22Rv1 (cell line): ENCODE data around the gene MED27.

Experiments
- ZFX ChIP-seq: fragments of 450-650 bp; IDR thresholded peaks from 2 replicates; pipeline ENCODE4 v1.6.1; 2017; ENCODE audit warnings: antibody characterized with exemption, borderline replicate concordance
- TF ChIP-seq, protein P1 (sequence below): fragments of 450-650 bp; IDR thresholded peaks from 2 replicates; pipeline ENCODE4 v1.5.1; 2017; ENCODE audit warnings: mild to moderate bottlenecking

DNA sequence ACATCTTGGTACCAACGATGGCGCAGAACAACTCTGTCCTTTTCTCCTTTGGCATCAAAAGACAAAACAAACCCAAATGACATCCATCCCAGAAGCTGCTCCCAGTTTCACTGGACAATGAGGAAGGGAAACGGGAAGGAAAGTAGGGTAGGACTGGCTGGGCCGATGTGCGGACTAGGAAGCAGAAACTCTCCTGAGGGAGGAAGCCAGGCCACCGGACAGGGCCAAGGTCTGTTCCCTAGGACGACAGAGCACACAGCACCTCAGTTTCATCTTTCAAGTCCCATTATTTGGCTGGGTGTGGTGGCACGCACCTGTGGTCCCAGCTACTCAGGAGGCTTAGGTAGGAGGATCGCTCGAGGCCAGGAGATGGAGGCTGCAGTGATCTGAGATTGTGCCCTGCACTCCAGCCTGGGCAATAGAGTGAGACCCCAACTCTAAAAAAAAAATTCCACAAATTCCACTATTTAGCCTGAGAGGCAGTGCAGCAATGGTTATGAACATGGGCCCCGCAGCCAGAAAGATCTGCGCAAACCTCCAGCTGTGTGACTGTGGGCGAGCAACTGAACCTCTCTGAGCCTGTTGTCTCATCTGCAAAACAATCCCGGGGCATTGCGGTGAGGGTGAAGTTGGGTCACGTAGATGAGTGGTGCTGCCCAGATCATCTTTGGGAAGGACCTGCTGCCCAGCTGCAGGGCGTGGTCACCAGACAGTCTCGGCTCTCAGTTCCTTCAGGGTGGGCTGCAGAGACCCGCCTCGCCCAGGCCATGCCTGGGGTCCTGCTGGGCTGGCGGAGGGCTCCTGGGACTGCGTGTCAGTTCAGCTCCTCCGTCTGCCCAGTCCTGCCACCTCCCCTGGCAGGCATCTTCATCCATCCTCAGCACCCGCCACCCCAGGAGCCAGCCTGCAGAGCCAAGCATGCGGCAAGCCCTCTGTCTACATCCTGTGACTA, 238.6 kb downstream of the MED27 start:
- TF ChIP-seq, protein P1, sequence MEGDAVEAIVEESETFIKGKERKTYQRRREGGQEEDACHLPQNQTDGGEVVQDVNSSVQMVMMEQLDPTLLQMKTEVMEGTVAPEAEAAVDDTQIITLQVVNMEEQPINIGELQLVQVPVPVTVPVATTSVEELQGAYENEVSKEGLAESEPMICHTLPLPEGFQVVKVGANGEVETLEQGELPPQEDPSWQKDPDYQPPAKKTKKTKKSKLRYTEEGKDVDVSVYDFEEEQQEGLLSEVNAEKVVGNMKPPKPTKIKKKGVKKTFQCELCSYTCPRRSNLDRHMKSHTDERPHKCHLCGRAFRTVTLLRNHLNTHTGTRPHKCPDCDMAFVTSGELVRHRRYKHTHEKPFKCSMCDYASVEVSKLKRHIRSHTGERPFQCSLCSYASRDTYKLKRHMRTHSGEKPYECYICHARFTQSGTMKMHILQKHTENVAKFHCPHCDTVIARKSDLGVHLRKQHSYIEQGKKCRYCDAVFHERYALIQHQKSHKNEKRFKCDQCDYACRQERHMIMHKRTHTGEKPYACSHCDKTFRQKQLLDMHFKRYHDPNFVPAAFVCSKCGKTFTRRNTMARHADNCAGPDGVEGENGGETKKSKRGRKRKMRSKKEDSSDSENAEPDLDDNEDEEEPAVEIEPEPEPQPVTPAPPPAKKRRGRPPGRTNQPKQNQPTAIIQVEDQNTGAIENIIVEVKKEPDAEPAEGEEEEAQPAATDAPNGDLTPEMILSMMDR, result no peak
- no peak for TF ChIP-seq ZFX
